ENCODE results near the gene UQCR10. TPM values are rescaled to one million over a fixed set of nuclear protein-coding genes. Genes with fewer than 3 reads are reported as not detected.
A peak's percentile ranks its signal among the peaks of the same experiment; 100 is the strongest.

Gene UQCR10
- total and polyA plus RNA-seq, 9 of the 15 experiments (the other 6 are each of a cell fraction or from before 2014, with no cell fraction given), result 128 to 903 (median 163) TPM

- ChIA-PET POLR2A (interaction anchor here (0.5 to 1.2 kb wide), 6 partner anchors 12 to 752 kb away, joined by 3 to 6 read pairs (median 4); no protein-coding TSS in a partner anchor), CTCF (ENCODE audit: low intra/inter-chr PET ratio) (no interaction called here)
- peak overlapping the region; percentile 99 for H3K4me3 ChIP-seq
- WGBS (ENCODE audit: insufficient coverage, low coverage, missing lambda C conversion rate), result 32% methylated on average over 12 of the region's 15 CpGs
- peak overlapping the region; percentile 100 for H3K4me2 ChIP-seq (ENCODE audit: insufficient read depth, low read length)
- BruUV-seq (replicated peaks), result TSS peak; percentile 69
- H3K4me1 ChIP-seq (replicated peaks in 1 of 2; ENCODE audit: control insufficient read depth in 2 of 2, insufficient read depth in 2 of 2, low read length in 2 of 2), result peaks cover 0 to 6% of the 10 kb centered on the region in 2 experiments; a peak in 2 of 5 replicates
- peak overlapping the region; percentile 73 for H3K27ac ChIP-seq (ENCODE audit: extremely low read depth, low read depth, low read length)
- intact Hi-C loops (cut with micrococcal nuclease), result no loop called here
- DNase-seq (ENCODE audit: extremely low read depth in 1 of 4, low spot score in 3 of 4) (peak; percentile 43 to 64 (median 52)), ATAC-seq (peak; percentile 73), FAIRE-seq (peak; percentile 74)
- no peaks in the 10 kb centered on the region for H3K9me3 ChIP-seq (replicated peaks; ENCODE audit: control insufficient read depth, insufficient read depth, low read depth, low read length)
- in situ Hi-C loops (cut with MboI), result no loop called here
- H3K36me3 ChIP-seq (ENCODE audit: control insufficient read depth, insufficient read depth, low read length), result peaks cover 28% of the 10 kb centered on the region
- peaks cover 33% of the 10 kb centered on the region for H3K79me2 ChIP-seq (ENCODE audit: control insufficient read depth, insufficient read depth, low read length)
- TF ChIP-seq EGR1 (conservative IDR thresholded peaks at IDR 0.05) (peak; percentile 42), RBBP5 (IDR thresholded peaks at IDR 0.05; ENCODE audit: borderline replicate concordance, insufficient read depth, low read length, poor library complexity, severe bottlenecking) (peak; percentile 1), ZNF76 (CRISPR knock-in tag; IDR thresholded peaks at IDR 0.05; ENCODE audit: borderline replicate concordance) (no peak), CC2D1A (IDR thresholded peaks at IDR 0.05) (no peak), ZNF121 (CRISPR knock-in tag; conservative IDR thresholded peaks at IDR 0.05) (peak; percentile 38)
- H3K9me1 ChIP-seq (ENCODE audit: control insufficient read depth, insufficient read depth, low read length), result no peaks in the 10 kb centered on the region
- H2AFZ ChIP-seq (ENCODE audit: low read depth, low read length), result peak overlapping the region; percentile 99
- H4K20me1 ChIP-seq (replicated peaks; ENCODE audit: control insufficient read depth, insufficient read depth, low read length), result no peaks in the 10 kb centered on the region; the same call in 1 of the 2 replicates
- H3K27me3 ChIP-seq (ENCODE audit: control insufficient read depth in 2 of 2, insufficient read depth in 2 of 2, low read length in 2 of 2), result no peaks in the 10 kb centered on the region
- peak overlapping the region; percentile 77 to 96 for H3K9ac ChIP-seq (ENCODE audit: insufficient read depth in 1 of 2, low read depth in 2 of 2, low read length in 2 of 2)
Measured at GRCh38 chr22:29765905-29766631, 1.1 kb upstream of the UQCR10 start.
